ENCODE results near the gene ADH1C.
"Not testable (repeated sequence)": the region's sequence is repeated elsewhere in the genome, so short reads cannot be mapped to it uniquely, and the experiment has no call there.

The ADH1C gene

DNA sequence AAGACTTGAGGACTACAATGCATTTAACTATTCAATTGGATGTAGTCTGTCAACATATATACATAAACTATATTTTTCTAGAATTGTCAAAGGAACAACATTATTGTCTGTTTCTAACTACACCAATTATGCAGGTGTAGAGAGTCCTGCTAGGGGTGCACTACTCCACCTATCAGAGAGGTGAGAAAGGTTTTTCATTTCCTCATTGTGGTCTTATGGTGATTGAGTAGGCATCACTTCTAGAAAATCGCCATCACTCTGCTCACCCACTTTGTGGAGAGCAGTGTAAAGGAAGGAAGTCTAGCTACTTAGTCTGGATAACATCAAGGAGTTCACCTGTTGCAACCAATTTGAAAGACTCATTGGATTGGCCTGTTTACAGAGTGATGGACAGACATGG lies 4.4 kb upstream of the ADH1C start:
- DNase-seq, result no peak

GRCh38 chr4:99356149-99356548 lies 3.6 kb upstream of the ADH1C start:
- DNase-seq, result not testable (repeated sequence)

- DNase-seq, result no peak
These were observed 1.1 kb downstream of the ADH1C start for GRCh38 chr4:99351487-99351886.

DNA sequence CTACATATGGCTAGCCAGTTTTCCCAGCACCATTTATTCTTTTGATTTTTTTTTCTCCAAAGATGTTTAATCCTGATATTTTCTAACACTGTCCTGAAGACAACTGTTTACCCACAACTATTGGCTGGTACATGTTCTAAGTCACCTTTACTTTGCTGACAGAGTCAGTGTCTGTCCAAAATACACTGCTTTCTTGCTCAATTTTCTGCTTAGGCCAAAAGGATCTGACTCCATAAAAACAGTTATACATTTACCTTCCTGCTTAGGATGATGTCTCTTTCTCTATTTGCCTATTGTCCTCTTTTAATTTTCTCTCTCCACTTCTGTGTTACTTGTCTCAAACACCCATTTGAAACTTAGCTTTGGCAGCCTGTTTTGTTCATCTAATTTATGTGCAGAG lies 3.2 kb downstream of the ADH1C start:
- no peak for DNase-seq

DNA sequence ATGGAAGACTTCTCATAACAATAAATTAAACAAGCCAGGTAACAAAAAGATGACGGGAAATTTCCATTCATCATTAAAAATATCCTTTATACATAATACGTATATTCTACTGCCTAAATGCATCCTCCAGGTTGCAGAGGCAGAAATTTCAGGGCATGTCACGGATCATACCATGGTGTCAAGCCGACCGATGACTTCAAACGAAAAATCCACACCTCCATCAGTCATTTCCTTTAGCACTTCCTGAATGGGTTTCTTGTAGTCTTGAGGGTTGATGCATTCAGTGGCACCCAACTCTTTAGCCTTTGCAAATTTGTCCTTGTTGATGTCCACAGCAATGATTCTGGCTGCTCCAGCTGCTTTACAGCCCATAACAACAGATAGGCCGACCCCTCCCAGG lies 9.9 kb downstream of the ADH1C start:
- not testable (repeated sequence) for DNase-seq

- DNase-seq, result no peak
These were observed 11.1 kb downstream of the ADH1C start for GRCh38 chr4:99341426-99341825.

- DNase-seq, result no peak
These were observed 13.4 kb downstream of the ADH1C start for GRCh38 chr4:99339172-99339571.

- no peak for DNase-seq
These were observed 16.0 kb downstream of the ADH1C start for GRCh38 chr4:99336553-99336952.

DNA sequence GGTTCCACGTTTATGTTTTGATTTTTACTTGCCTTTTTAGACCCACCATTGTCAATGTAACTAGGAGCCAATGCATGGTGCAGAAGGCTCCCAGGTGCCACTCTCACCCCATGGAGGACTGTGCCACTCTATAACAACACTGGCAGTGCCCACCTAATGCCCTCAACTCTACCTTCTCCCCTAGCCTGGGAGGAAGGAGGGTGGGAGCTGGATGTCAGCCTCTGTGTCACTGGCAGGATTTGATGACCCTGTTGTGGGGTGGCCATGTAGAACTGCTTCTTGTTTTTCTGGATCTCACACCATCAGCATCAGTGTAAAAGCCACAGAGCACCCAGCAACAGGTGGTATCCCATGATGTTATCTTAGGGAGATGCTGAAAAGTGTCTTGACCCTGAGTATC lies 17.7 kb downstream of the ADH1C start:
- DNase-seq, result no peak

DNA sequence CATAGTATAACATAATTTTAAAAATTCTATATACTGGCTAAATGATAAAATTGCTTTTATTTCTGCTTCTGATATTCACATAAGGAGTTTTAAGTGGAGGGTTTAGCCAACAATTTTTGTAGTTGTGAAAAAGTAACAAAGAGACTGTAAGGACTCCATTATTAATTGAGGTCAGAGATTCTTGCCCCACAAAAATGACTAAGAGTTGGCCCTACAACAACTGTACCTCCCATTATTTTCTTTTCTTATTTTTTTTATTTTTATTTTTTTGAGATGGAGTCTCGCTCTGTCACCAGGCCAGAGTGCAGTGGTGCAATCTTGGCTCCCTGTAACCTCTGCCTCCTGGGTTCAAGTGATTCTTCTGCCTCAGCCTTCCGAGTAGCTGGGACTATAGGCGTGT lies 21.9 kb downstream of the ADH1C start:
- DNase-seq, result no peak

- no peak for DNase-seq
These were observed 22.7 kb downstream of the ADH1C start for GRCh38 chr4:99329876-99330275.

GRCh38 chr4:99324979-99325378 lies 27.6 kb downstream of the ADH1C start:
- no peak for DNase-seq

DNA sequence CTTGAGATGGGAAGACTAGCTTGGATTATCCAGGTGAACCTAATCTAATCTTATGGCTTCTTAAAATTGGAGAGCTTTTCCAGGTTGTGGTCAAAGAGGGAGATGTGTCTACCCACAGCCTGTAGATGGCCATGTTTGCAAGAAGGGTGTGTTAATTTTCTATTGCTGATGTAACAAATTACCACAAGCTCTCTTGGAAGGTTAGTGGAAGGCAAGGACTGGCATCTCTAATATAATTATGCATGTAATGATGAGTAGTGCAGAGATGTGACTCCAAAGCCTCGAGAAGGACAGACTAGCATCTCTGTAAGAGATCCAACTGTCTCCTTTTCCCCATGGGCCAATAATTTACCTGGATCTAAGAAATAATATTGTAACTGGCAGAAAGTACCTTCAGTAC lies 28.2 kb downstream of the ADH1C start:
- no peak for DNase-seq

- DNase-seq, result no peak
These were observed 28.8 kb downstream of the ADH1C start for GRCh38 chr4:99323756-99324155.

- DNase-seq, result no peak
These were observed 31.0 kb downstream of the ADH1C start, which contains the start of gene ADH1B for GRCh38 chr4:99321241-99322191. TSS of gene ADH1B (minus strand) at chr4:99321401. CDS start at chr4:99321331, 70 bp downstream.

GRCh38 chr4:99317811-99318210 lies 34.7 kb downstream of the ADH1C start:
- DNase-seq, result not testable (repeated sequence)

DNA sequence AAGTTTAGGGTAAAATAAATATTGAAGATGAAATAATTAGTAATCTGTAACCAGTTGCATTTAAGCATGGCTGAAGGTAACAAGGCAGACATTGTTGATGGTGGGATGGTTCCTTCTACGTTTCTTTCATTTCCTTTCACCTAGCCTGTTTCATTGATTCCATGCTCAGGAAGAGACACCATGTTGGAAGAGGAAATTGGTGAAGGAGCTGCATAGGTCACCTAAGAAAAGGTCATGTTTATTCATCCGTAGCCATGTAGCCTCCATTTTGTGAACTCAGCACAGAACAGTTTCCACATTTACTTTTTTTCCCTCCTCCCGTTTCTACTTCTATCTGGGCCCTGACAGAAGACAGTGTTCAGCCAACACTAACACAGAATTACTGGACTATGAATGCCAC lies 35.2 kb downstream of the ADH1C start:
- no peak for DNase-seq

DNA sequence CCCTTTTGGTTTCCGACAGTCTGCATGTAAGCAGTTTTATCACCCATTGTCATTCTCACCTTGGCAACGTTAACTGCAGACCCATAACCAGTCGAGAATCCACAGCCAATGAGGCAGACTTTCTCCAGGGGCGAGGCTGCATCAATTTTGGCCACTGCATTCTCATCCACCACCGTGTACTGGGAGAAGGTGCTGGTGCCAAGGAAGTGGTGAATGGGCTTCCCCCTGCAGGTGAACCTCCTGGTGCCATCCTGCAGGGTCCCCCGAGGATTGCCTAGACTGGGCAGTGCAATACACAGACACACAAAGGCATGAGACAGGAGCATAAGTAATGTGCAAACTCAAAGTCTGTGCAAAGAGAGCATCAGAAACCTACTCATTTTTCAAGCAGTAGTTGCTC lies 36.7 kb downstream of the ADH1C start:
- DNase-seq, result no peak

DNA sequence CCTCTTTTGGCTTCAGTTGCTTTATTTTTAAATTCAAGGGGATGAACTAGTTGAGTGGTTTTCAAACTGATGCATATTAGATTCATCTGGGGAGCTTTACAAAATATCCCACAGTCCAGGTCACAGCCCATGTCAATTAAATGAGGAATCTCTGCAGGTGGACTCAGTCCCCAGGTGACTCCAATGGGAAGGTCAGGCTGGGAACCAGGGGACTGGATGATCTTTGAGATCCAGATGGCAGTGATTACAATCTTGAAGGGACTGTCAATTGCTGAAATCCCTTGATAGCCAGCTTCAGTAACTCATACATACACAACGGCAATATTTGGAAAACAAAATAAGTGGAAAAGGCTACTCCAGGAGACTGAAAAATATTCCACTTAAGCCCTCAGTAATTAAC lies 38.3 kb downstream of the ADH1C start:
- no peak for DNase-seq

DNA sequence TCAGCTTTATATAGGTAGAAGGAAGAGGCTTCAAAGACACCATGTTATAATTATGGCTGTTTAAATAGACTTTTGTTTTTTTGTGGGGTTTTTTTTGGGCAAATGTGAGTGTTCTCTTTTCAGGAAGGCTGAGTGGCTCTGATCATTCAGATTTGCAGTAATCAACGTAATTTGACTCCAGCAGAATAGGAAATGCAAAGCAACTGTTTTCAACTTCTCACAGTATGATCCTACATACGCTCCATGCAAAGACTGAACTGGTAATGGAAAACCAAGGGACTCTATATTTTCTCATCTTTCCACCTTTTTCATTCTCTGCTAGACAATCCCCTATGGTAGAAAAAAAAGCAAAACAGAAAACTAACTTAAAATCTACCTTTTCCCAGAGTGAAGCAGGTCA lies 42.2 kb downstream of the ADH1C start:
- no peak for DNase-seq

GRCh38 chr4:99305638-99306400 lies 46.7 kb downstream of the ADH1C start:
- no peak for DNase-seq

DNA sequence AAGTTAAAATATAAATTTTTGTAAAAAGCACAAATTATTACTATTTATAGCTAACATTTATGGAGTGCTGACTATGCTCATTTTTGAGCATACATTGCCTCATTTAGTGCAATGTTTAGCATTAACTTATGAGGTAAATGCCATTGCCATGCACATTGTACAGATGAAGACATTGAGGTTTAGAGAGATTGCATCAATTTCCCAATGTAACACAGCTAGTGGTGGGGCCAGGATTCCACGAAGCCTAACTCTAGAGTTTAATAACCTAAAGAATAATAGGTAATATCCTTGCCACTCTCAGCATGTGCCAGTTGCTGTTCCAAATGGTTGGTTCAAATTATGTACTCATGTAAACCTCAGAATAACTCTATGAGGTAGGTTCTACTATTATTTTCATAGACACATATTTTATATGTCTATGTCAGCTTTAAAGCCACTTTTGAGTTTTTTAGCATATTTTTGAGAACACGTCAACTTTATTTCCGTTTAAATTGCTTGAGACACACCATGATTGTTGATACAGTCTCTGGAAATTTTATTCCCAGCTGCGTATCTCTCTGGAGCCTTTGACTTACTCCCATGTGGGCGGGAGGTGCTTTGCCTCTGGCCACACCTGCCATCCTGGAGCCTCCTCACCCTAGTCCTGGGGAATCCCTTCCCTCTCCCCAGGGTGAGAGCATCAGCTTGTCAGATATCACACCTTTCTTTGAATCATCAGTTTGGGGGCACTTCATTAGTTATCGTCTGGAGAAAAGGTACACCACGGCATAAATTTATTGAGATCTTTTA lies 51.0 kb downstream of the ADH1C start:
- DNase-seq, result no peak

DNA sequence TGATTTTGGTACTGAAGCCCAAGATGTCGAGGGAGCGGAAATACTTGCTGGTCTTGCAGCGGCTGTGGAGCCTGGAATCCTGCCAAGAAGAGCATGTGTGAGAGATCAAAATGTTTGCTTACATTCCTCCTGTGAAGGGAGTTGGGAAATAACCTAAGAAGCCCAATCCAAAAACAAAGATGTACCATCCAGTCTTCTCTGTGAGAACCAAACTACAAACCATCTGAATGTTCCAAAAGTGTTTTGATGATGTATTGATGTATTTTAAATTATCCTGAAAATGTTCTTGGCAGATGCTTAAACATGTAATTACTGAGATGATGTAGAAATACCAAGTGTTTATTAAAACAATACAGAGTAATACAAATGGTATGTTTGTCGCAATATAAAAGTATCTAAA lies 51.6 kb downstream of the ADH1C start:
- DNase-seq, result no peak
